T47D (cell line): ENCODE data around the gene SYT1.
"Not testable (repeated sequence)": the region's sequence is repeated elsewhere in the genome, so short reads cannot be mapped to it uniquely, and the experiment has no call there.

Source experiments
- DNase-seq, 2 experiments: peaks; one replicate each; pipeline versions ENCODE4 v3.0.0 to v3.0.0-alpha.2; 2011 to 2012; ENCODE audit warnings: low read depth in 1 of 2, low spot score in 1 of 2
- JUND ChIP-seq: IDR thresholded peaks from 2 replicates; pipeline ENCODE4 v1.6.1; 2012; ENCODE audit warnings: low read depth
- in situ Hi-C: cut with HindIII; loops from 2 replicates; pipeline ENCODE4 v1.10.0; 2016; ENCODE audit warnings: low sequenced_read_pairs, low pct_unique_long_range_greater_than_20kb

SYT1 gene

DNA sequence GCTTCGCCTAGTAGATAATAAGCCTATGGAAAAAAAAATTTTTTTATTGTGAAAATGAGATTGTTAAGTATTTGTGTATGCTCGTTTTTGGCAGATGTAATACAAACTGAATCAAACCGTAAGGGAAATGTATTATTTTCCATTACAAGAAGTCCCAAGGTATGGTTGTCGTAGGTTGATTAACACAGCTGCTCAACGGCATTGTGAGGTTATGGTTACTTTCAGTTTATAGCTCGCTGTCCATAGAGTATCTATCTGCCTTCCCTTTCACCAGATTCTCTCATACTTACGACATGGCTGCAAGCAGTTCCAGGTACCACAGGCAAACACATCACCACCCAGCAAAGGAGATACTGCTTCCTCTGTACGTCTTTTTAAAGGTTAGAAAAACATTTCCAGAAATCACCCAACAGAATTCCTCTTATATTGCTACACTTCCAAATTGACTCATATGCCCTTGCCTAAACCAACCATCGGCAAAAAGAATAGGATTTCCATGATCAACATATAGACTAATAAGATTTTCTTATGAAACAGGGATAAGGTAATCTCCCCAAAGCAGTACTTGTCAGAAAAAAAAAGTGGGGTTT, 338.6 kb downstream of the SYT1 start:
- peak in 1 of 2 experiments; percentile 21 for DNase-seq
- TF ChIP-seq JUND = no peak

DNA sequence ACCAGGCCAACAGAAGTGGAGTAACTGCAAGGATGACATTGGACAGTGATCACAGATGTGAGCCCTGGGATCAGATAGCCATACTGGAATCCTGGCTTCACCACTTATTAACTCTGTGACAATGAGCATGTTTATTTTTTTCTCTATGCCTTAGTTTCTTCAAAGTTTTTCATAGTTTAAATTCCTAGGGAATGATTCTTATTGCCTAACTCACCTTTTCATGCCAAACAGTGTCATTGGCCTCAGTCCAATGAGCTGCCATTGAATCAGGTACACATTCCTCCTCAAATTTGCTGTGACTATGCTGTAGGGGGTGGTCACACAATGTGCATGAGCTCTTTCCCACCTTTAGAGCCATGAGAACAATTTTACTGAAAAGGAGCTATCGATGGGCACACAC, 342.3 kb downstream of the SYT1 start:
- no peak for TF ChIP-seq JUND
- in situ Hi-C loops = no loop called here
- DNase-seq = no peak

More for the DNA sequence above, 338.6 kb downstream of the SYT1 start:
- in situ Hi-C loops = no loop called here

DNA sequence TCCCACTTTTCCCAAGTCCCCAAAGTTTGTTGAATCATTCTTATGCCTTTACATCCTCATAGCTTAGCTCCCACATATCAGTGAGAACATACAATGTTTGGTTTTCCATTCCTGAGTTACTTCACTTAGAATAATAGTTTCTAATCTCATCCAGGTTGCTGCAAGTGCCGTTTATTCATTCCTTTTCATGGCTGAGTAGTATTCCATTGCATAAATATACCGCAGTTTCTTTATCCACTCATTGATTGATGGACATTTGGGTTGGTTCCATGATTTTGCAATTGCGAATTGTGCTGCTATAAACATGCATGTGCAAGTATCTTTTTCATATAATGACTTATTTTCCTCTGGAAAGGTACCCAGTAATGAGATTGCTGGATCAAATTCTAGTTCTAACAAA, 345.8 kb downstream of the SYT1 start:
- in situ Hi-C loops, DNase-seq: not testable (repeated sequence)

DNA sequence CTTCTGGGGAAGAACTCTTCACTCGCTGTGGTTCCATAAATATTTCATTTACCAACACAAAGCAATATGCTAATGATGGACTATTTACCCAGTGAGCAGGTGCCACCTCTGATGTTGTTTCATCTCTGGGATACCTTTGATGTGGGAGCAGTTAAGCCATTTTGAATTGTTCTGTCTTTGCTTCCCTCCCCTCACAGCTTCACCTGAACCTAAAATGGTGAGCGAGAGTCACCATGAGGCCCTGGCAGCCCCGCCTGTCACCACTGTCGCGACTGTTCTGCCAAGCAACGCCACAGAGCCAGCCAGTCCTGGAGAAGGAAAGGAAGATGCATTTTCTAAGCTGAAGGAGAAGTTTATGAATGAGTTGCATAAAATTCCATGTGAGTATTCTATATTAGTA, 352.7 kb downstream of the SYT1 start:
- TF ChIP-seq JUND = no peak
- in situ Hi-C loops = no loop called here
- no peak for DNase-seq

DNA sequence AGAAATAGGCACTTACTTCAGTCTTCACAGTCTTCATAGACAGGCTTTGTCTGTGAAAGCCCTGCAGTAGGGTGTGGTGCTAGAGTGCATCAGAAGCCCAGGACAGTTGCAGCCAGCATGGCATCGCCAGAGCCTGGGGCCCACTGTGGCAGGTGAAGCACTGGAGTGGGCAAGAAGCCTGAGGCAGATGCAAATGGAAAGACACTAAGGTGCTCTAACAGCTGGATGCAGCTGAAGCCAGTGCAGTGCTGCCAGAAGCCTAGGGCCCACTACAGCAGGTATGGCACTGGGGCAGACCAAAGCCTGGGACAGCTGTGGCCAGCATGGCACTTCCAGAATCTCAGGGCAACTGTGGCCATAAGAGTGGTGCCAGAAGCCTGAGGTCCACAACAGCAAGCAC, 358.6 kb downstream of the SYT1 start:
- DNase-seq = no peak
- TF ChIP-seq JUND = no peak
- in situ Hi-C loops = no loop called here

DNA sequence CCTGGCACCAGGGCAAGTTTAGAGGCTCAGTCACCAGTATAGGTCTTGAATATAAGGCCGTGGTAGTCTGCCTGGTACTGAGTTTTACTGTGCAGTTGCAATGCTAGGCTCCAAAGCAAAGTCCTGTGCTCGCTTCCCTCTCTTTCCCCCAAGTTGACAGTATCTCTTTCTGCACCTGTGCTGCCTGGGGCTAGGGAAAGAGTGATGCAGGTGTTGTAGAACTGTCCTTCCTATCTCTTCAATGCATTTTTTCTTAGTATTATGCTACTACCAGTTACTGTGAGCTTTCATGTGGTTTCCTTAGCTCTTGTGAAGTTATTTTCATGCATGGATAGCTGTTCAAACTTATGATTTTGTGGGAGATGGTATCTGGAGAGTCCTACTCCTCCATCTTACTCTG, 359.2 kb downstream of the SYT1 start:
- no peak for DNase-seq
- in situ Hi-C loops = no loop called here
- no peak for TF ChIP-seq JUND

DNA sequence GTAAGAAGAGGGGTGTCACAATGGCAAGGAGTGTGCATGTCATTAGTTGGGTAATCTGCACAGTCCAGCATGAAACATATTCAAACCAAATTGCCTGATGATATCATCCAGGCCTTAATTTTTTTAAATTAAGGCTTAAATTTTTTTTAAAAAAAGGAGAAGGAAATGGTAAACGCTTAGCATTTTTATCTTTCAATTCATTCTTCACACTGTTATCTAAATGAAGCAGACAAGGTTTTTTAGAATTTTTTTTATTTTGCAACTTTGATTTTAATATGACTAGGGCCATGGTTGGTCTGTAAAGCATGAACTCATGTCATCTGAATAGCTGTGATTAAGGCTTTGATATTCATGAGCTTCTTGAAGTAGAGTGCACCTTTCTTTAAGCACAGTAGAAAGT, 362.5 kb downstream of the SYT1 start:
- no peak for TF ChIP-seq JUND
- in situ Hi-C loops = no loop called here
- no peak for DNase-seq

DNA sequence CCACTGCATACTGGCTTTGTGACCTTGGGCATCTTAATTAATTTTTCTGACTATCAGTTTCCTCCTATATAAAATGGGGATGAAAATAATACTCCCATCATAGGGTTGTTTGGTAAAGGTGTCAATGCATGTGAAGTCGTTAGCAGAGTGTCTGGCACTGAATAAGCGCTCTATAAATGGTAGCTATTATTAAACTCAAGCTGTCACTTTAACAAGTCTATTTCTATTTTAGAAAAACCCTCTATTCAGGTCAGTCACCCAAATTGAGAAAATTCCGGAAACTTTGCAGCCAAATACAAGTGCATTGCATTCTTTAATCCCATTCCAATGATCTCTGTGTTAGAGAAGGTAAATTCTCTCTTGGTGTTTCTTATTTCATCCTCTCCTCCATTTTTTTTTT, 363.1 kb downstream of the SYT1 start:
- no peak for TF ChIP-seq JUND
- in situ Hi-C loops = no loop called here

DNA sequence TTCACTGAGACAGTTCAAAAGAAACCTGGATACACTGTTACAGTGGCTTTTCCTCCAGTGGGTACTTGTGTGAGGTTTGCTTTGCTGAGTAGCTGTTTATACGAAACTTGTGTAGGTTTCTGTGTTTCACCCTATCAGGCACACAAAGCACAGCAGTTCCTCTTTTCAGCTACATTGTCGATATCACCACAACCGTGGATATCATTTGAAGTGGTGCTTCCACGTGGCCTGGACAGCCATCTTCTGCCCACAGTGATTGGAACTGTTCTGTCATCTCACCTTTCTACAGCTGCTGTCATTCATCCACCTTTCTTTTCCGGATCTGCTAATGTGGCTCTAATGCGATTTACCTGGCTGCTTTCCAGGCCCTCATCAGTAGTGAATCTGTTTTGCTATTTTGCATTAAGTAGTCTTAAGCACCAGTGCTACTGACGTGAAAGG, 368.8 kb downstream of the SYT1 start:
- in situ Hi-C loops = no loop called here
- TF ChIP-seq JUND = no peak
- DNase-seq = no peak

More for the DNA sequence above, 363.1 kb downstream of the SYT1 start:
- DNase-seq = no peak

DNA sequence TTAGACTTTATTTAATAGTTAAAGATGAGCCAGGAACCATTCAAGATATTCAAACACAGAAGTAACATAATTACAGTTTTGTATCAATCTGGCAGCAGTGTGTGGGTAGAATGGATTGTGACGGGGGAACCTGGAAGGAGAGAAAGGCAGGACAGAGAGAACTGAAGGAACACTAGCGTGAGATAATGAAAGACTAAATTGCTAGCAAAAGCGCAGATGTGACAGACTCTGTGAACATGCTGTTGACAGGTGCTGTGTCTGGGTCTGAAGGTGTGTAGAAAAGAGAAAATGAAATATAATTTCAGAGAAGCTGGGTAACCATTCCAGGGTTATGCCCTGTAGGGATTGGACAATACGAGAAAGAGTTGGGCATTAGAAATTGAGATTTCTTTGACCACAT, 372.3 kb downstream of the SYT1 start:
- no peak for TF ChIP-seq JUND
- no peak for DNase-seq
- in situ Hi-C loops = no loop called here

DNA sequence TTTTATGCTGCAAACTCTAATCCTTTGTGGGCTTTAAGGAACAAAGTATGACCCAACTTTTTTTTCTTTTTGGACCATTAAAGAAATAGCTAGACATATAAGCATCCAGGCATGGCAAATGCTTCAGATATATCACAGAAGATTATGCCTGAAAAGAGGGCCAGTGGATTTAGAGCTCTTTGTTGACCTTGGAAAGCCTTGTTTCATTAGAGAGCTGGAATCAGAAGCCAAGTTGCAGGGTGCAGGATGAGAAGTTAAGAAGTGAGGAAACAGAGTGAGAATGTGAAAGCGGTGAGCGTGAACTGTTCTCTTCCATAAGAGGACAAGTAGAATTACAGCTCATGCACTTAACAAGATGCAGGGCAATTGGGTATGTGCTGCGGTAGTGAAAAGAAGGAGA, 373.7 kb downstream of the SYT1 start:
- in situ Hi-C loops = no loop called here
- TF ChIP-seq JUND = no peak
- no peak for DNase-seq

DNA sequence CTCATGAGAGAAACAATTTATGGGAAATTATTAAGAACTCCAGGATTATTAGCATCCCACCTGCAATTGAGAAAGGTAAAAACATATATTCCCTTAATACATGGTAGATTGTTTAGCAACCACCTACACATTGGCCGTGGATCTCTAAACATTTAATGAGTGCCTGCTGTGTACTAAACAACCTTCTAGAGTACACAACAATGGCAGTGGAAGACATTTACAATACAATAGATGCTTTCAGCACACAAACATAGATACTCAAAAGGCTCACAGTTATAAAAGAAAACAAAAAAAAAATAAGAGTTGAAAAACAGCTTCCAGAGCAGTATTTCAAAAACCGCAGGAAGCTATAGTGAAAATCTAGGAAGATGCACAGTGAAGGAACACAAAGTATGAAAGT, 382.9 kb downstream of the SYT1 start:
- no peak for DNase-seq
- in situ Hi-C loops = no loop called here
- TF ChIP-seq JUND = no peak

DNA sequence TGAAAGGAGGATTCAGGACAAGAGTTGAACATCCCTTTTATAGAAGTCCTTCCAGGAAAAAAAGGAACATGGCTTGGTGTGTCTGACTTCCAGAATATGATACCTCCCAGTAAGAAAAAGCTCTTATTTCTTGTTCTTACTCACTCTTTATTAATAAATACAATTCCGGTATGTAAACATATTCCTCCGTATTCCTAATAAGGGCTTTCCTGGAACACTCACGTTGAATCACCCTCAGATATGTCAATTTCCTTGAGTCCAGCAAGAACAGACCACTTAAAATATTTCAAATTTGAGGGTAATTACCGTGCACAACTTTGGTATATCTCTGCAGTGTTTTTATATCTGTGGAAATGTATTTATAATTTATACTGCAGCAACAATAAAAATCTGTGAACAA, 385.6 kb downstream of the SYT1 start:
- no peak for TF ChIP-seq JUND
- no peak for DNase-seq
- in situ Hi-C loops = no loop called here
